ENCODE results near the gene FILIP1.
A peak's percentile ranks its signal among the peaks of the same experiment; 100 is the strongest.
"Not testable (repeated sequence)": the region's sequence is repeated elsewhere in the genome, so short reads cannot be mapped to it uniquely, and the experiment has no call there.

Gene FILIP1

GRCh38 chr6:75445738-75446137 lies 47.9 kb downstream of the FILIP1 start:
- DNase-seq = no peak

DNA sequence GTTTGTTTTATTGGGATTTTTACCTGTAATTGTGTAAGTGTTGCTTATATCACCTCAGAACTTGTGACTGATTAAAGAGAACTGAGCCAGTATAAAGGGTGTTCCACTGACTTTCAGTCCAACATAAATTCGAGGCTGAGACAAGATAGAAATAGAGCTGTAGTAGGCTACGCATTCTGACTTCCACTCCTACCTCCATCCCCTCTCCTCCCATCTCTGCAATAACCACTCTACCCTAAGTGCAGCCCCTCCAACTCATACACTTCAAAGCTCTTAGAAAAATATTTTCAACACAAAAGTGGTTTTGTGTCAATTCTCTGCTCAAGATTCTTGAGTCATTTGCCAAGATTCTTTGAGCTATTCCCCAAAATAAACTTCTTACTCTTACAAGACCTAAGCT lies 48.7 kb downstream of the FILIP1 start:
- no peak for DNase-seq

GRCh38 chr6:75441883-75442282 lies 51.7 kb downstream of the FILIP1 start:
- DNase-seq = not testable (repeated sequence)

DNA sequence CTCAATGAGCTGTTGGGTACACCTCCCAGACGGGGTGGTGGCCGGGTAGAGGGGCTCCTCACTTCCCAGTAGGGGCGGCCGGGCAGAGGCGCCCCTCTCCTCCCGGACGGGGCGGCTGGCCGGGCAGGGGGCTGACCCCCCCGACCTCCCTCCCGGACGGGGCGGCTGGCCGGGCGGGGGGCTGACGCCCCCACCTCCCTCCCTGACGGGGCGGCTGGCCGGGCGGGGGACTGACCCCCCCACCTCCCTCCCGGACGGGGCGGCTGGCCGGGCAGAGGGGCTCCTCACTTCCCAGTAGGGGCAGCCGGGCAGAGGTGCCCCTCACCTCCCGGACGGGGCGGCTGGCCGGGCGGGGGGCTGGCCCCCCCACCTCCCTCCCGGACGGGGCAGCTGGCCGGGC lies 52.1 kb downstream of the FILIP1 start:
- not testable (repeated sequence) for DNase-seq

DNA sequence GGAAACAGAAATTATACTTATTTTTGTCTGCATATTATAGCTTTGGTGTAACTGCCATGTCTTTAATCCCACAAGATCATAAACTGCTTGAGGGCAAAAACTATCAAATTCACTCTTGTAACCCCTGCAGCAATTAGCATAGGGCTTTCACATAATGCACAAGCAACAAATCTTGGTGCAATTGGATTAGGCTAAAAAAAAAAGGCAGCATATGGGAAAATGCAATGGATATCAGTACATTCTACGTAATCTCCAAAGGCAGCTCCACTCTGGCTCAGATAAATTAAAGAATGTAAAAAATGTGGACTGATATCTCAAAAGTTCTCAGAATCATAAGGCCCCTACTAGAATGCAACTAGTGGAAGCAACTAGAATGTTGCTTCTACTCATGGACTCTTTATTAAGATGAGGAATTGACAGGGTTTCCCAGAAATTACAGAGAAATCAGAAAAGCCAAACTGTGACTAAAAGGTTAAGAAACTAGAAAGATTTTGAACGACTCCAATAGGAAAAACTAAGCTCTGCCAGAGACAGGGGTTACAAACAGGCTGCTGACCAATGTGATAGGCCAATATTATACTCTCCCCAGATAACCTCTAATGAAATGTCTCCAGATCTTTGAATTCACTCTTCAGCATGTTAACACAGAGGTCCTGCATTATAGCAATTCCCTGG lies 55.0 kb downstream of the FILIP1 start:
- DNase-seq = no peak

DNA sequence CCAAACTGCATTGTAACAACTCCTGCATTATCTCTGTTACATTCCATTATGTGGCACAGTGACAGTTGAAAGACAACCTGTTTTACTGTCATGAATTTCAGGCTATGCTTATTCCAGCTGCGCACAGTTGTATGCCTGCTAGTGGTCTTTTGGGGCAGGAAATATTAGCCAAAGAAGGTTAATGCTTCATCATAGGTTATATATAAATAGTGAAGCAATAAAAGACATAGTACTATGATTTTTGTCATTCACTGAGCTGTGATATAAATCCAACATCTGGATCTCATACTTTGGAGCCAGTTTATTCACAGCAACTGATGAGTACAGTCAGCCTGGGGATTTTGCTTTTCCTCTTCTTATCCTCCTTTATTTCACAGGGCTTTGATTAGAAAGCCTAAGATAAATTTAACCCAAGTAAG lies 55.6 kb downstream of the FILIP1 start:
- DNase-seq = no peak

GRCh38 chr6:75437421-75437891 lies 56.1 kb downstream of the FILIP1 start:
- DNase-seq = no peak

- peak; percentile 61 for DNase-seq
Measured at GRCh38 chr6:75436869-75437268, 56.7 kb downstream of the FILIP1 start.

DNA sequence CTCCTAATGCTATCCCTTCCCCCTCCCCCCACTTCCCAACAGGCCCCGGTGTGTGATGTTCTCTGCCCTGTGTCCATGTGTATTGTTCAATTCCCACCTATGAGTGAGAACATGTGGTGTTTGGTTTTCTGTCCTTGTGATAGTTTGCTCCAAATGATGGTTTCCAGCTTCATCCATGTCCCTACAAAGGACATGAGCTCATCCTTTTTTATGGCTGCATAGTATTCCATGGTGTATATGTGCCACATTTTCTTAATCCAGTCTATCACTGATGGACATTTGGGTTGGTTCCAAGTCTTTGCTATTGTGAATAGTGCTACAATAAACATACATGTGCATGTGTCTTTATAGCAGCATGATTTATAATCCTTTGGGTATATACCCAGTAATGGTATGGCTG lies 60.8 kb downstream of the FILIP1 start:
- DNase-seq = not testable (repeated sequence)

DNA sequence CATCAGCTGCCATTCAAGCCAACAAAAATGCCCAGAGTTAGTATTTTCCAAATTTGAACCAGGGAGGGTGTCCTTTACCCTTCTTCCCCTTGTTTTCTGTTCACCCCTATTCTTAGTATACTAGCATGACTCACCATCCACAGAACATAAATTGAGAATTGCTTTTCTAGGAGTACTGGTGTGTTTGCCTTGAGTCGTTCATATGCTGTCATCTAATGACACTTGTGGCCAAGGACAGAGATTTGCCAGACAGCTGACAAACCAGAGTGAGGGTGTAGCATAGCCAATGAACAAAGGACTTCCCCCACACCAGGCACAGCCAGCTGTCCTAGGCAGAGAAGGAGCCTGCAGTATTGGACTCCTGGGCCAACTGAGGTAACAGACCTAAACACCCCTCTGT lies 62.2 kb downstream of the FILIP1 start:
- DNase-seq = peak; percentile 60

- DNase-seq = no peak
Measured at GRCh38 chr6:75430631-75431325, 62.8 kb downstream of the FILIP1 start.

DNA sequence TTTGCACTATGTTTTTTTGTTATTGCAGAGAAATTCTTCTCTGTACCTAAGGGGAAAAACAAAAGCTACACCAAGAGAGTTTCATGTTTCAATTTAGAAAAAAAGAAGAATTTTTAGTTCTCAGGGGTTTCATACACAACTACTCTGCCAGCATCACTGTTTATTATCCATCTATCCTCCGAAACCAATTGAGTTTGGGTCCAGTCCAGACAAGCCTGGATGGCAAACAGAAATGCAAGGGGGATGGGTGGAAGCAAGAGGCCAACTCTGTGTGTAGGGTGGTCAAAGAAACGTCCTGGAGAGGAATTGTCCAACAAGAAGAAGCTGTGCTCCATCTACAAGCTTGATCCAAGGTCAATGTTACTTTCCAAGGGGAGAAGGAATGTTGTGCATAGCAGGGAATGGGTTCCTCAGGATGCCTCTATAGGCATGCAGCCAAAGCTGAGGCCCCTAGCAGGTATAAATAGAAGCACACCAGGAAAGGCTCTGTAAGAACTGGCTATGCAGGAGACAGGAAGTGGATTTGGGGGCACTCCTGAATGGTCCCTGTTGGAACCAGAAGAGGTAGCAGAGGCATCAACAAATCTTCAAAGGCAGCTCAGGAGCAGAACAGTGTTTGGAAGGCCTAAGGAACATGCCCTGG lies 64.4 kb downstream of the FILIP1 start:
- DNase-seq = no peak

GRCh38 chr6:75428204-75428603 lies 65.4 kb downstream of the FILIP1 start:
- DNase-seq = no peak

- no peak for DNase-seq
Measured at GRCh38 chr6:75427329-75427728, 66.3 kb downstream of the FILIP1 start.

DNA sequence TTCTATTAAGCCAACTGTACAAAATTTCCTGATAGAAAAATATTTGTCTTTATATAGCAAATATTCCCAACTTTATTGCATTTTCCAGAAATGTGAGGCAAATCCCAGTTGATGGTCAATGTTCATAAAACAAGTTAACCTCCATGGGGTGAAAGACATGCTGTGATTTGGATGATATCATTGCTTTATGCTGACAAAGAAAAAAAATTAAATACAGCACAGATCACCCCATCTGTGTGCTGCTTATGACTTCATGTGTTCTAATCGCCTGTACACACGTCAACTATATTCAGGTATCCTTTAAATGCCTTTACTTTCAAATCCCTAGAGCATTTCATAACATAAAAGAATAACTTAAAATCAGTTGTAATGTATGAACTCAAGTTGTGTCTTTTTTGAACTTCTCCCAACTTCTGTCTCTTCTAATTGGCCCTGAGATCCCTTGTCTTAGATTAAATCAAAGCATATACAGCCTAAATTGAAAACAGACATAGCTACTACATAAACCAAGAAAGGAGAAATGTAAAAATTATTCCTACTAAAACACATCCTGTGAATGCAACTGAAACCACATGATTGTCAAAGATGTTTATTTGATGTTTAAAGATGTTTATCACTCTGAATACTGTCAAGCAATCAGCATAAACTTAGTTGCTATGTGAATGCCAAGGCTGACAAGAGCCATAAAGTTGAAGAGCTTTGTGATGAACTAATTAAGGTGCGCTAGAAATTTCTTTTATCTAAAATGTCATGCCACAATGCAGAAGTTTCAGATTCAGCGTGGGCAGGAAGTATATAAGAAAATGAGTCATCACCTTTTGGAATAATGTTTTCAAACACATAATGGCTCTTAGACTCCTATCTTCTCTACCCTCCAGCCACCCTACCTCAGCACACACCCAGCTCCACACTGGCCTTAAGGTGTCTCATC lies 68.7 kb downstream of the FILIP1 start:
- no peak for DNase-seq

GRCh38 chr6:75423386-75423785 lies 70.2 kb downstream of the FILIP1 start:
- DNase-seq = no peak

DNA sequence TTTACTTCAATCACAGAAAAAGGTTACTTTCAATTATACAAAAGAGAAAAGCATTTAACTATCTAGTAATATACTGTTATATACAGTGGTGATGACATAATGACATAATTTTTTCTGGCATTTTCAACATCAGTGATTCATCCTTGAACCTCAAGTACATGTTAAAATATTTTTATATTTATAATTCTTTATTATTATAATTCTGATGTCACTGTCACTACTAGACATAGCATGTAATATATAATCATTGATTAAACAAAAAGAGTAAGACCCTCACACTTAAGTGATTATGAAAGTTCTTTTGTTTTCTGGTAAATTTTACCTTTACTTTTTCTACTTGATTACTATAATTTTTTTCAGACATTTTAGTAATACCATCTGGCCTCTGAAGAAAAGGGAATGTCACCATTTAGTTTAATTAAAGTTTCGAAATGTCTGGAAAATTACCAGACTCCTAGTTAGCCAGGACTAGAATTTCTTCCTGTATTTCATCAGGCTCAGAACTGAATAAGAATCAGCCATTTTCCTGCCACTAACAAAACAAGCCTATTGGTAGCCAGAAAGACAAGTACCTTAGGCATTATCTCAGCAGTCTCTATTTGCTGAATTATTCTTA lies 71.5 kb downstream of the FILIP1 start:
- no peak for DNase-seq

DNA sequence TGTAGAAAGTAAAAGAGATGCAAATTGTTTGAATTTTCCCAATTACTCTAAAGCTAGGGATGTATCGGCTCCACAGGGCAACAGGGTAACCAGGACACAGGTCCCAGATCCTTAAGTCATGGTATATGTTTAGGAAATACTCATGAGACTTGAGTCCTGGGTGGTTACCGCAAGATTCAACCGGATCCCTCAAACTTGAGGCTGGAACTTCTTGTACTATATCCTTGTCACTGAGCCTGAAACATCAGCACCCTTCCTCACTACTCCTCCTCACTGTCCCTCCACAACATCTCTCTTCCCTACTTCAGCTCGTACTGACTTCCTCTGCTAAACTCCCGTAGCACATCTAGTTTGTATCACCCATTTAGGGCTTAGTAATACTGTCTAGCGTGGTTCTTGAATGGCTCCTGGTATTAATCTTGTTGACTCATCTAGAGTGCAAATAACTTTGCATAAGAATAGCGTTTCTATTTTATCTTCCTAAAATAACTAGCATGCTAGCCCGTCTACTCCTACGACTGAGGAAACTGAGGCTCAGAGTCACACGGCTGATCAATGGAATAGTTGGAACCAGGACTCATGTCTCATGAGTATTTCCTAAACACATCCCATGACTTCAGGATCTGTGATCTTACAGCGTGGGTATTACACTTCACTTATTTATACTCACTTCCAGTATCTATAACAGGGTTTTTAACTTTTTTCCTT lies 72.1 kb downstream of the FILIP1 start:
- no peak for DNase-seq

- DNase-seq = no peak
Measured at GRCh38 chr6:75419980-75420379, 73.6 kb downstream of the FILIP1 start.

DNA sequence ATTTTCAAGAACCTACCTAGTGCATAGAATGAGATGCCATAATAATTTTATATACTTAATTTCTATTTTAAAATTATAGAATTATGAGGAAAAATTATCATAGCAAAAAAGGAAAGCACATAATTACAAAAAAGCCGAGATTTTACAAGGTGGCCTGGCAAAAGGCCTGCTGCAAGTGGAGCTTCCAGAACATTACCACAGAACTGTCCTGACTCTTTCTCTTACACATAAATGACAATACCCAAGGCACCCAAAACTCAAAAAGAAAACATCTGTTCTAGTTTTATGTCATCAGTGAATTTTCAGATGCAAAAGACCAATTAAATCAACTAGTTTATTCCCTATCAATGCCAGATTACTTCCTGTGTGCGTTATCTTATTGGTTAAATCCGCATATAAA lies 74.2 kb downstream of the FILIP1 start:
- DNase-seq = no peak

DNA sequence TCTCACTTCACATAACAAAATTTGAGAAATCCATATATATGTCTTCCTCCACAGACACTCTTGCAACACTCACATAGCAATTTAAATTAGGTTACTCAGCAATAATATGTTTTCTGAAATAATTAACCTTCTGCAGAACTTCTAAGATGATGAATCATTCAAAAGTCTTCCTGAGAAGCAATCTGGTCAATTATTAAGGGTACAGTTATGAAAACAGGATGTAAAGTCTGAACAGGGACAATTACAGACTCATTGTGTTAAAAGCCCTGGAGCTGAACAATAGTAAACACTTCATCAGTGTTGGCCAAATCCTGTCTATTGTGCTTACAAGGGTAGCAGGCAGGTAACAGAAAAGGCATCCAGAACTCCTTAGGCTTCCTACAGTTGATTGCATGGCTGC lies 75.4 kb downstream of the FILIP1 start:
- no peak for DNase-seq

GRCh38 chr6:75416443-75416842 lies 77.2 kb downstream of the FILIP1 start:
- no peak for DNase-seq
